ENCODE data around the gene LINGO4.

Gene LINGO4

GRCh38 chr1:151833172-151833900 is 28.1 kb upstream of the LINGO4 start:
- no peak for DNase-seq

GRCh38 chr1:151832318-151832980 is 27.2 kb upstream of the LINGO4 start:
- DNase-seq, result no peak

GRCh38 chr1:151831605-151832004 is 26.4 kb upstream of the LINGO4 start, which contains the start of gene RORC:
Gene RORC, minus strand, starts transcription at chr1:151831802. Its CDS starts 38 bp downstream, at chr1:151831764.
- no peak for DNase-seq

- DNase-seq, result no peak
These were observed 26.0 kb upstream of the LINGO4 start for GRCh38 chr1:151831256-151831591.

- DNase-seq, result no peak
These were observed 24.8 kb upstream of the LINGO4 start for GRCh38 chr1:151830055-151830454.

GRCh38 chr1:151829352-151830046 is 24.3 kb upstream of the LINGO4 start:
- DNase-seq, result no peak

- no peak for DNase-seq
These were observed 23.7 kb upstream of the LINGO4 start for GRCh38 chr1:151828921-151829320.

GRCh38 chr1:151827853-151828252 is 22.6 kb upstream of the LINGO4 start:
- DNase-seq, result no peak

GRCh38 chr1:151825751-151826660 is 20.8 kb upstream of the LINGO4 start:
- DNase-seq, result peak; percentile 29

GRCh38 chr1:151825204-151825603 is 20.0 kb upstream of the LINGO4 start:
- DNase-seq, result no peak

- DNase-seq, result no peak
These were observed 18.0 kb upstream of the LINGO4 start for GRCh38 chr1:151823175-151823574.

GRCh38 chr1:151822404-151822803 is 17.2 kb upstream of the LINGO4 start:
- no peak for DNase-seq

- no peak for DNase-seq
These were observed 15.7 kb upstream of the LINGO4 start for GRCh38 chr1:151820940-151821339.

GRCh38 chr1:151819976-151820623 is 14.9 kb upstream of the LINGO4 start:
- no peak for DNase-seq

GRCh38 chr1:151819227-151819835 is 14.1 kb upstream of the LINGO4 start:
- DNase-seq, result no peak

- no peak for DNase-seq
These were observed 12.1 kb upstream of the LINGO4 start for GRCh38 chr1:151817353-151817730.

- DNase-seq, result no peak
These were observed 11.5 kb upstream of the LINGO4 start for GRCh38 chr1:151816548-151817352.

- DNase-seq, result no peak
These were observed 10.6 kb upstream of the LINGO4 start for GRCh38 chr1:151815716-151816327.

GRCh38 chr1:151814971-151815545 is 9.8 kb upstream of the LINGO4 start:
- DNase-seq, result no peak

- DNase-seq, result no peak
These were observed 9.2 kb upstream of the LINGO4 start for GRCh38 chr1:151814426-151814825.

Data from activated CD4-positive, alpha-beta T cell treated with anti-CD3 and anti-CD28 coated beads for 1 hour (primary cell).